Testis (tissue), 2 donors: ENCODE data around the gene UGT1A8.
"Not testable (repeated sequence)": the region's sequence is repeated elsewhere in the genome, so short reads cannot be mapped to it uniquely, and the experiment has no call there.

Experiments
- POLR2A ChIP-seq: fragments of 450-650 bp; IDR thresholded peaks from one replicate; pipeline ENCODE4 v1.6.1; 2017; ENCODE audit warnings: antibody characterized with exemption, mild to moderate bottlenecking, moderate library complexity
- TF ChIP-seq, protein P1 (sequence below), 3 experiments: fragments of 450-650 bp in 2 of 3; fragments of 200-600 bp in 1 of 3; sonication (generic) in 1 of 3; IDR thresholded peaks; one replicate each; pipeline ENCODE4 v1.5.1; 2016 to 2019; ENCODE audit warnings: antibody characterized with exemption in 3 of 3, mild to moderate bottlenecking in 2 of 3, moderate library complexity in 1 of 3

DNA sequence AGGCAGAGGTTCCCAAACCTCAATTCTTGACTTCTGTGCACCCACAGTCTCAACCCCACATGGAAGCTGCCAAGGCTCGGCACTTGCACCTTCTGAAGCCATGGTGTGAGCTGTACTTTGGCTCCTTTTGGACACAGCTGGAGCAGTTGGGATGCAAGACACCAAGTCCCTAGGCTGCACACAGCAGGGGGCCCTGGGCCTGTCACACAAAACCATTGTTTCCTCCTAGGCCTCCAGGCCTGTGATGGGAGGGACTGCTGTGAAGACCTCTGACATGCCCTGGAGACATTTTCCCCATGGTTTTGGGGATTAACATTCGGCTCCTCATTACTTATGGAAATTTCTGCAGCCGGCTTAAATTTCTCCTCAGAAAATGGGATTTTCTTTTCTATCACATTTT, 28.6 kb downstream of the UGT1A8 start:
- TF ChIP-seq, protein P1, sequence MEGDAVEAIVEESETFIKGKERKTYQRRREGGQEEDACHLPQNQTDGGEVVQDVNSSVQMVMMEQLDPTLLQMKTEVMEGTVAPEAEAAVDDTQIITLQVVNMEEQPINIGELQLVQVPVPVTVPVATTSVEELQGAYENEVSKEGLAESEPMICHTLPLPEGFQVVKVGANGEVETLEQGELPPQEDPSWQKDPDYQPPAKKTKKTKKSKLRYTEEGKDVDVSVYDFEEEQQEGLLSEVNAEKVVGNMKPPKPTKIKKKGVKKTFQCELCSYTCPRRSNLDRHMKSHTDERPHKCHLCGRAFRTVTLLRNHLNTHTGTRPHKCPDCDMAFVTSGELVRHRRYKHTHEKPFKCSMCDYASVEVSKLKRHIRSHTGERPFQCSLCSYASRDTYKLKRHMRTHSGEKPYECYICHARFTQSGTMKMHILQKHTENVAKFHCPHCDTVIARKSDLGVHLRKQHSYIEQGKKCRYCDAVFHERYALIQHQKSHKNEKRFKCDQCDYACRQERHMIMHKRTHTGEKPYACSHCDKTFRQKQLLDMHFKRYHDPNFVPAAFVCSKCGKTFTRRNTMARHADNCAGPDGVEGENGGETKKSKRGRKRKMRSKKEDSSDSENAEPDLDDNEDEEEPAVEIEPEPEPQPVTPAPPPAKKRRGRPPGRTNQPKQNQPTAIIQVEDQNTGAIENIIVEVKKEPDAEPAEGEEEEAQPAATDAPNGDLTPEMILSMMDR (IDR thresholded peaks at IDR 0.05), result not testable (repeated sequence)
- TF ChIP-seq POLR2A, result not testable (repeated sequence)
